NCI-H774 (cell line): ENCODE results near the gene PRKAG2.
"Not testable (repeated sequence)": the region's sequence is repeated elsewhere in the genome, so short reads cannot be mapped to it uniquely, and the experiment has no call there.

Experiments used
- DNase-seq: peaks from one replicate; lab custom pipeline; 2025; lab: John Stamatoyannopoulos, UW

The PRKAG2 gene

DNA sequence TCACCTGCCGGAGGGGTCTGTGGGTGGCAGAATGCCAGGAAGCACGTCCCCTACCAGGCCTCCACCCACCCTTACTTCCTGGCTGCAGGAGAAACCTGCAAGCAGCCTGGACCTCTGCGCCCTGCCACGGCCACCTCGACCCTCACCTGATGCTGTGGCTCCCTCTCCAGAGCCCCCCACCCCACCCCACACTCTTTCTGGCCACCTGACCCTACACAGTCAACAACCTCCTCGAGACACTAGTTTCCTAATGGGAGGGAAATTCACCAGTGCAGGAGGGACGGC is 91.3 kb downstream of the PRKAG2 start:
- no peak for DNase-seq

DNA sequence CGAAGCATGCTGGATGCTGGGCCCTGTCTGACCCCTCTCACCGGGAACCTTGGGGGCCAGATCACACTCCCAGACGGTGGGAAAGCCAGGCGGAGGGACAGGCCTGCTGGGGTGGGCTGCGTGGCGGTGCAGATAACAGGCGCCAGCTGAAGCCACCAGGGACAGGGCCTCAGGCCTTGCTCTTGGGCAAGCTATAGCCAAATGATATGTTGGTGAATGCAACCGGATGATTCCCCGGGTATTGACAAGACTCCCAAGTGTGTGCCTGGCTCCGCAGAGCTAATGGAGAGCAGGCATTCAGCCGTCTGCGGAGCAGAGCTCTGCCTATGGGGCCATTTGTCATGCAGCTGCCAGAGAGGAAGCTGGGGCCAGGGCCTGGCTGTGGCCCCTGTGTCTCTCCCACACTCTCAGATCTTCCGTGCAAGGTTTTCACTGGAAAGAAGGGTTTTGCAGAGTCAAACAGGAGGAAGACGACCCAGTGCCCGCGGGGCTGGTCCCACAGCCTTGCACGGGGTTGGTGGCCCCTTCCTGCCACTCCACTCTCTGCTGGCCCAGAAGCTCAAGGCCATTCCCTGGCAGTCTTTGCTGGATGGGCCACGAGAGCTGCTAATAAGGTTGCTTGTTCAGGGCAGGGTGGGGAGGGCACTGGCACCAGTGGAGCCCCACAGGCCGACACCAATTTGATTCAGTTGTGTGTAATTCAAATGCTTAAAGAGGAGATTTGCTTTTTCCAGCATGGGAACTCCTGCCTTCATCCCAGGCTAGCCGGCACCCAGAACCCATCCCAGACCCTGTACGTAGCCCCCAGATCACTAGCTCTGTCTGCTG is 91.8 kb downstream of the PRKAG2 start:
- no peak for DNase-seq

DNA sequence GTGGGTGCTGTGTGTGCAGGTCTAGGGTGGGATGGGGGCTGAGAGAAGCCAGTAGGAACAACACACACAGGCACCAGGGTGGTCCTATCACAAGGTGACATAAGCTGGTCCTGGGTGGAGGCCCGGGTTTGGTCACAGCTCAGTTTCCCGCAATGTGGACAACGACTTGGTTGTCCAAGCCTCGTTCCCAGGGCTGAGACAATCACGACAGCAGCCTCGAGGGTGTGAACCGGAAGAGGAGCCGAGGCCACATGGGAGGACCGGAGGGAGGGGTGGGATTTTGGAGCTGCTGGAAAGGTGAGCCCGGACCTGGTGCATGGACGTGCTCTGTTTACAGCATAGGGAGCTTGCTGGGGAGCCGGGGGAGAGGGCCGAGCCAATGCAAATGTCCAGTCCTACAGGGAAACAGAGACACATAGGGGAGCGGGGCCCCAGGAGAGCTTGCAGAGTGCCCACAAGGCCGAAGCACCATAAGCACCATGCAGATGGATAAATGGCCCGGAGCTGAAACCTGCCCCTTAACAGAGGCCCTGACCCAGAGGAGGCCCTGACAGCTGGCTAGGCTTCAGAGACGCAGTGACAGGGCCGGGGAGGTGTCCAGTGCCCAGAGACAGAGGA is 92.8 kb downstream of the PRKAG2 start:
- no peak for DNase-seq

GRCh38 chr7:151782598-151783448 is 94.1 kb downstream of the PRKAG2 start:
- DNase-seq: peak; percentile 25

DNA sequence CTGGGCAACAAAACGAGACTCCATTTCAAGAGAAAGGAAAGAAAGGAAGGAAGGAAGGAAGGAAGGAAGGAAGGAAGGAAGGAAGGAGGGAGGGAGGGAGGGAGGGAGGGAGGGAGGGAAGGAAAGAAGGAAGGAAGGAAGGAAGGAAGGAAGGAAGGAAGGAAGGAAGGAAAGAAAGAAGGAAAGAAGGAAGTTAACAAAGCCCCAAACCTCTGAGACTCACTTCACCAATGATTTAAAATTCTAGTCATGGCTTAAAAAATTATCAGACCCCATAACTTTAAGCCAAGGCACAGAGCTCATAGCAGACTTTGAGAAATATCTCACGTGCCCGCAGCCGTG is 94.7 kb downstream of the PRKAG2 start:
- DNase-seq: not testable (repeated sequence)

- no peak for DNase-seq
Measured at GRCh38 chr7:151781161-151781845, 95.6 kb downstream of the PRKAG2 start.

DNA sequence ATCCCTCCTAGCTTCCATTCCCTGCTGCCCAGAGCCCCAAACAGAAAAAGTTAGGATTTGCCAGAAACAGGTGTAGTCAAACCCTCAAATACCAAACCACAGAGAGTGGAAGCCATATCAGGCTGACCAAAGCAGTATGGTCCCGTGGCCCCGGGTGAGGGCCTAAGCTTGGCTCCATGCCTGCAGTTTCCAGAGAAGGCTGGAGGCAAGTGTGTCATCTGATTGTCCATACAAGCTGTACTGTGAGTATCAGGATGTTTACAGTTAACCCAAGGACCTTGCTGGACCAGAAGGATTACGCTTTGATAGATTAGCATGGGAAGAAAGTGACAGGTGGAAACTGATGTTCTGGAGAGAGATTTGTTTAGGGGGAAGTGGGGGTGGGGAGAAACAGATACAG is 96.3 kb downstream of the PRKAG2 start:
- no peak for DNase-seq

DNA sequence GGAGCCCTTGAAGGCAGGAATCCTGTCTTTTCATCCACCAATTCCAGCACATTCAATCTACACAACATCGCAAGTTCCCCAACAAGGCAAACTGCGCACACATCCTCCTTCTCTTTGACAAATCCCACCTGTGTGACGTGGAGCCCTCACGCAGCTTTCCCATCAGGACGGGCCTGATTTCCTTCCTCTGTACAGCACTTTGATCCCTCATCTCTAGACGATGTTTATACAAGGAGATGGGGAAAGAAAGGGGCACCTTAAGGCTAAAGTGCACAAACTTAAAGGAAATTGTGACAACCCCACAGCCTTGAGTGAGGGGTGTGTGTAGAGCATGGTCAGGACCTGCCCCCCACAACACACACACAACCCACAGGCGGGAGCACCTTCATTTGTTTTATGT is 97.2 kb downstream of the PRKAG2 start:
- no peak for DNase-seq

DNA sequence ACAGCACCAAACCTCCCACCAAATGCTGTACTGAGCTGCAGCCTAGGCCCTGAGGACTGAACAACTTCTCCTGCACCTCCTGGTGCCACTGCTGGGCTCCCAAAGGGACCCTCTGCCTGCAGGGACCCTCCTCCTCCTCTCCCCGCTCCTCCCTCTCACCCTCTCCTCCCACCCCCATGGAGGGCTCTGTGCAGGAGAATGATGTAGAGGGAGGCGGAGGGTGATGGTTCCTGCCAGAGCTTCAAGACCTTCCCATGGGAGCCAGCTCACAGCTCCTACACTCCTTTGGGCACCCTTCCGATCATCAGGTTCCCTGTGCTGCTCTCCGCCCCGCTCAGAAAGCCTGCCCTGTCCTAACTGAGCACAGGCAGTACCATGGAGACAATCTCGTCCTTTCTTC is 97.7 kb downstream of the PRKAG2 start:
- no peak for DNase-seq

GRCh38 chr7:151777908-151778670 is 98.8 kb downstream of the PRKAG2 start:
- DNase-seq: no peak

DNA sequence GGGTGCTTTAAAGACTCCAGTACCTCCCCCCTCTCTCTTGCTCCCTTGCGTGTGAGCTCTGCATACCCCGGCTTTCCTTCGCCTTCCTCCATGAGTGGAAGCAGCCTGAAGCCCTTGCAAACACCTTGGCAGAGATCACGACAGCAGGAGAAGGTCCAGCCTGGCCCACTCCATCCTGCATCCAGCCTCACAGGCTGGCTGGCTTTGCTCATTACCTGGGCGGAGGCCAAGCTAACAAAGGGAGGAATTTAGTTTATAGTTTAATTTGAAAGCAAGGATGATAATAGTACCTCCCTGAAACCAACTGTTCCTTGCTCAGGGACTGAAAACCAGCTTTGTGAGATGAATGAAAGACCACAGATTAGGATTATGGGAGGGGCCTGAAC is 99.4 kb downstream of the PRKAG2 start:
- no peak for DNase-seq

DNA sequence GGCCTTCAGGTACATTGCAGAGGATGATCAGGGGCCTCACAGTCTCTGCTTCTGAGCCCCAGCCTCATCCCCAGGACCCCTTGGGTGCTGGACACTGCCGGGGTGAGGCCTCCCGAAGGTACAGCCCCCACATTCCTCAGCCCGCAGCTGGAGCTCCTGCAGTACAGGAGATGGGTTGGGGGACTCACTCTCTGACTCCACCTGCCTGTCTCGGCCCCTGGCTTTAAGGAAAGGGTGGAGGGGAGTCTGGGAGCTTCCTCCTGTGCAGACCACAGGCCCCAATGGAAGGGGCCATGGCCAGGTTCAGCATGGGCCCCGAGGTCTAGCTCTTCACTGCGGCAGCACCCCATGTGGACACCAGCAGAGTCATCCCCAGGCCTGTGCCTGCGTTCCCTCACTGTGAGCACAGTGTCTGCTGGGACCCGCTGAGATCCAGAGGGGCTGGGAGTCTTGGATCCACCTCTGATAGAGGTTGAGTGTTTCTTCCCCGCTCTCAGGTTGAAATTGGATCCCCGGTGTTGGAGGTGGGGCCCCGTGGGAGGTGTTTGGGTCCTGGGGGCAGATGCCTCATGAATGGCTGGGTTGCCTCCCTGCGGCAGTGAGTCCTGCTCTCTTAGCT is 99.9 kb downstream of the PRKAG2 start:
- DNase-seq: no peak

DNA sequence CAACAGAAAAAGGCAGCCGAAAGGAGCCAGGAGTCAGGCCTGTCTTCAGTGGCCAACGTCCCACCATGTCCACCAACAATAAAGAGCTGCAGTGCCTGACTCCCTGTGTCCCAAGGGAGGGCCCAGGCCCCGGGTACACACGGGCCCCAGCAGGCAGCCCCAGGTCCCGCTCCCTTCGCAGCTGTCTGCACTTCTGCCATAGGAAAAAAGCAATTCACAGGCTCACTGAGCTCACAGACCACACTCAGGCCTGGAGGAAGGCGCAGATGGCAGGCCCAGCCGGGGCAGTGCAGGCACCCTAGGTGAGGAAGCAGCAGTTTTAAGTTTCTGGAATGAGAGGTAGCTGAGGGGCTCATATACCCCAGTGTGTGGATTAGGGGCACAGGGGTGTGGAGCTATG is 100.5 kb downstream of the PRKAG2 start:
- no peak for DNase-seq

DNA sequence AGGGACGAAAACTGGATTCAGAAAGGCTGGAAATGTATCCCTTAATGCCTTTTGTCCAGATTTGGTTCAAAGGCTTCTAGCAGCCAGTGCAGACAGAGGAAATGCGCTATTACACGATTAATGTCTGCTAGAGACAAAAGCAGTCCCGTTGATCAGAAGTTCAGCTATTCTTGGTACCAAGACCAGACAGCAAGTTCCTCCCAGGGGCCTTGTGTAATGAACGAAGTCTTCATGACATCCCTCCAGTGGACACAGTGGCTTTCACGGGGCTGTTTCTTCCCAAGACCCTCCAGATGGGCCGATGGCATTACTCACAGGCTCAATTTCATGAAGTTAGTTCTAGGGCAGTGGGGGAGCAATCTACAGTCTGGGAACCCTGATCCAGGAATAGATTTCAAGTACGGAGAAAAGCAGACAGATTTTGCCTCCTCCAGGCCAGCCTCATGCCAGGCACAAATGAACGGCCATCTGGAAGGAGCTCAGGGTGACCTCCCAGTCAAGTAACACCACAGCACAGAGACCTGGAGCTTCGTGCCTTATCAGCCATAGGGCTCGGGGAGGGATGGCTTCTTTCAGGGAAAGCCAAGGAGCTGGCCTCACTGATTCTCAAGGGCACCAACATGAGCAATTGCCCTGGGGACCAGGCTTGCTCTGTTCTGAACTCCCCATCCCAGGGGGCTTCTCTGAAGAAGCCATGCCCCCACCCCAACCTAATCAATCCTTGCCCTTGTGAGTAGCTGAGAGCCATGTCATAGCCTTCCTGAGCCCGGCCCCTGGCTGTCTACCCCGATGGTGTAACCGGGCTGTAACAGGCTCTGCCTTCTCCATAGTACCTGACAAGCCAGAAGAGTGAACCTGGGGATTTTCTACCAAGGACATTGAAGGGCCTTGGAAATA is 101.1 kb downstream of the PRKAG2 start:
- DNase-seq: no peak

- no peak for DNase-seq
Measured at GRCh38 chr7:151774951-151775350, 102.0 kb downstream of the PRKAG2 start.

- DNase-seq: peak; percentile 66
Measured at GRCh38 chr7:151773797-151774196, 103.1 kb downstream of the PRKAG2 start.

DNA sequence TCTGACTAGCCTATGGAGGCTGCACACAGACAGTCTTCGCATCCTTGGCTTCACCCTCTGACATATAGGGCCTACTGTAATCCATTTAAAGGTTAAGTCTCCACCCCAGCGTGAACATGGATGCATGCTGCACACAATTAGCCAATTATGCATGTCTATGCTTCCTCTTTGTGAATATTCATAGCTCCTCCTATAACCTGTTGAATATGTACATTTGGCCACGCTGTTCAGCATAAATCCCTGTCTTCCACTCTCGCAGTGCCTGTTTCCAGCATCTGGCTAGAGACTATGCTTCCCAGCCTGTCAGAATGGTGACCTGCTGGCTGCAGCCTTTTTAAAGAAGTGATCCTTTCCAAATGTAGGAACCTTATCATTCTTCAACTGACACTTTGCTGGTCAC is 106.7 kb downstream of the PRKAG2 start:
- no peak for DNase-seq

DNA sequence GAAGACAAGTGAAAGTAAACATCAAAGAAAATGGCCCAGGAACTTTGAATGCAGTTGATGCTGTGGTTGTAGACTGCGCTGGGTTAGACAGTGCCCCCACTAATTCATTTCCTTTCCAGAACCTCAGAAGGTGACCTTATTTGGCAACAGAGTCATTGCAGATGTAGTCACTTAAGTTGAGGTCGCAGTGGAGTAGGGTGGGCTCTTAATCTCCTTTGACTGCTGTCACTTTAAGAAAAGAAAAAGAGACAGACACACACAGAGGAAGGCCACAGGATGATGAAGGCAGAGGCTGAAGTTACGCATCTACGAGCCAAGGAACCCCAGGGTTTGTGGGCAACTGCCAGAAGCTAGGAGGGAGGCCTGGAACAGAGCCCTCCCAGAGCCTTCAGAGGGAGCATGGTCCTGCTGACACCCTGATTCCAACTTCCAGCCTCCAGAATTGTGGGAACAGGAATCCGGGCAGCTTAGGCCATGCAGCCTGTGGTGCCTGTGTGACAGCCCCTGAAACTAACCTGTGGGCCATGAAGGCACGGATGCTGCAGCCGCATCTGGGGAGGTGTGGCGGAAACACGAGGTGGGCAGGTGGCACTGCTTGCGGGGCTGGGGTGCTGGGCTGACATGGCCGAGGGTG is 107.6 kb downstream of the PRKAG2 start:
- DNase-seq: no peak

DNA sequence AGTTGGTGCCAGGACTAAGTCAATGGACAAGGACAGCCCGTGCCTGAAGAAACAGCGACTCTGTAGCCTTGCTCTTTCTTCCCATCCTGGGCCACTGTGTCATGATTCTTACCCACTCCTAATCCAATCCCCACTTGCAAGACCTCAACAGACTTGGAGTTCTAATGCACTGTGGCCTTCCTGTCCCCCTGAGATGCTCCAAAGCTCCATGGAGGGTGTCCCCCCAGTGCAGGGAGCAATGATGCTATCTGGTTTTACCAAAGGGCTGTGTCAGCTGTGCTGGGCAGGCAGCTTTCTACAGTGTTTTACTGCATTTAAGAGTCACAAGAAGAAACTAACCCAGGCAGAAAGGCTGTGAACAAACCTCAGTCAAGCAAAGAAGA is 108.1 kb downstream of the PRKAG2 start:
- no peak for DNase-seq

GRCh38 chr7:151767557-151767956 is 109.4 kb downstream of the PRKAG2 start:
- DNase-seq: no peak
